Measurements from ENCODE around the gene TMEM255B.

DNA sequence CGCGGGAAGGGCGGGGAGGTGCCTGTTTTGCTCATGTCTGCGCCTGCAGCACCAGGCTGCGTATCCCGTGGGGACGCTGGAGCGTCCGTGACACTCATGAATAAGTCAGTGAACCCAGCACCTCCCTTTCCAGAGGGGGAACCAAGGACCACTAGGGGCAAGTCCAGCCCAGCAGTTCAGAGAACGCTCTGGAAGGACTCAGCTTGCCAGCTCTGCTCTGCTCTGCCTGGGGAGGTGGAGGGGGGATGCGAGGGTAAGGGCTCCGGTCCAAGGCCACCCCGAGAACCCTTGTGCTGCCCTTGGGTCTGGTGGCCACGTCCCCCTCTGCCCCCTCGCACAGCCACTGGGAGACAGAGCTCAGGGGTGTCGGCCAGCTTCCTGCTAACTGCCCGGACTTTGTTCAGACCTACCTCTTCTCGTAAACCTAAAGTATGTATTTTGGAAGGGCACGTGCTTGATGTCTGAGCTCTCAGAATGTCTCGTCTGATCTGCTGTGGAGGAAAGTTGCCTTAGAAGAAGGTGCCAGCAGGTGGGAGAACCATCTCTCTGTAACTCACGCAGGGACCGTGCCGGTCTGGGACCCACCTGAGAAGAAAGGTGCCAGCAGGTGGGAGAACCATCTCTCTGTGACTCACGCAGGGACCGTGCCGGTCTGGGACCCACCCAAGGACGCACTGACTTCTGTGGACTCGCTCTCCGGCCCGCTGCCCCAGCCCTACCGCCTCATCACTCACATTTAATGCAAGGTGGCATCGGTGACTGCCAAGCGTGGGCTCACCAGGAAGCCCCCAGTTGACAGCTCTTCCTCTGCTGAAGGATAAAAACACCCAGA, 34.1 kb downstream of the TMEM255B start:
- TF ChIP-seq, protein P1, sequence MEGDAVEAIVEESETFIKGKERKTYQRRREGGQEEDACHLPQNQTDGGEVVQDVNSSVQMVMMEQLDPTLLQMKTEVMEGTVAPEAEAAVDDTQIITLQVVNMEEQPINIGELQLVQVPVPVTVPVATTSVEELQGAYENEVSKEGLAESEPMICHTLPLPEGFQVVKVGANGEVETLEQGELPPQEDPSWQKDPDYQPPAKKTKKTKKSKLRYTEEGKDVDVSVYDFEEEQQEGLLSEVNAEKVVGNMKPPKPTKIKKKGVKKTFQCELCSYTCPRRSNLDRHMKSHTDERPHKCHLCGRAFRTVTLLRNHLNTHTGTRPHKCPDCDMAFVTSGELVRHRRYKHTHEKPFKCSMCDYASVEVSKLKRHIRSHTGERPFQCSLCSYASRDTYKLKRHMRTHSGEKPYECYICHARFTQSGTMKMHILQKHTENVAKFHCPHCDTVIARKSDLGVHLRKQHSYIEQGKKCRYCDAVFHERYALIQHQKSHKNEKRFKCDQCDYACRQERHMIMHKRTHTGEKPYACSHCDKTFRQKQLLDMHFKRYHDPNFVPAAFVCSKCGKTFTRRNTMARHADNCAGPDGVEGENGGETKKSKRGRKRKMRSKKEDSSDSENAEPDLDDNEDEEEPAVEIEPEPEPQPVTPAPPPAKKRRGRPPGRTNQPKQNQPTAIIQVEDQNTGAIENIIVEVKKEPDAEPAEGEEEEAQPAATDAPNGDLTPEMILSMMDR (conservative IDR thresholded peaks at IDR 0.05) = no peak
- no peak for TF ChIP-seq EZH2 (IDR thresholded peaks at IDR 0.05; ENCODE audit: low read depth)
